ENCODE measurements around the gene PPP1CB.

GRCh38 chr2:28751956-28752630 lies 463 bp downstream of the PPP1CB start:
- no peak for TF ChIP-seq CTCF (IDR thresholded peaks at IDR 0.05; ENCODE audit: low read length)
- TF ChIP-seq EZH2phosphoT487 (IDR thresholded peaks at IDR 0.05; ENCODE audit: low read length), result no peak
